Mesenchymal stem cell (in vitro differentiated cells and primary cell): Measurements from ENCODE around the gene LTBR.

Experiments
- DNase-seq: peaks from one replicate; pipeline ENCODE4 v3.0.0-alpha.2; 2013
- H2AFZ ChIP-seq: one replicate; pipeline ENCODE4 v1.6.1; 2013; ENCODE audit warnings: low read depth, mild to moderate bottlenecking, control low read depth, inconsistent platforms, low read length, moderate library complexity
- H2AK5ac ChIP-seq: 2 replicates; pipeline ENCODE4 v1.6.1; 2013; ENCODE audit warnings: low read length, moderate library complexity, mild to moderate bottlenecking, inconsistent platforms; ENCODE audit not compliant: severe bottlenecking
- H2BK120ac ChIP-seq: one replicate; pipeline ENCODE4 v1.6.1; 2013; ENCODE audit warnings: low read depth, mild to moderate bottlenecking, inconsistent platforms, low read length, moderate library complexity
- H2BK12ac ChIP-seq, 2 experiments: one replicate each; pipeline ENCODE4 v1.6.1; 2013; ENCODE audit warnings: inconsistent platforms in 2 of 2, low read length in 2 of 2, mild to moderate bottlenecking in 2 of 2, moderate library complexity in 2 of 2, control low read depth in 1 of 2
- H2BK15ac ChIP-seq: one replicate; pipeline ENCODE4 v1.6.1; 2013; ENCODE audit warnings: mild to moderate bottlenecking, low read depth, inconsistent platforms; ENCODE audit not compliant: poor library complexity, severe bottlenecking
- H2BK5ac ChIP-seq: 2 replicates; pipeline ENCODE4 v1.6.1; 2013; ENCODE audit warnings: low read depth, mild to moderate bottlenecking, low read length, control low read depth, inconsistent platforms; ENCODE audit not compliant: poor library complexity, severe bottlenecking
- H3K14ac ChIP-seq, 2 experiments: one replicate each; pipeline ENCODE4 v1.6.1; 2013; ENCODE audit warnings: inconsistent platforms in 2 of 2, low read length in 2 of 2, control low read depth in 1 of 2, mild to moderate bottlenecking in 1 of 2, moderate library complexity in 1 of 2
- H3K18ac ChIP-seq, 2 experiments: one replicate each; pipeline ENCODE4 v1.6.1; 2013; ENCODE audit warnings: inconsistent platforms in 2 of 2, low read length in 2 of 2, control low read depth in 1 of 2, low read depth in 1 of 2, mild to moderate bottlenecking in 1 of 2
- H3K23ac ChIP-seq, 2 experiments: one replicate each; pipeline ENCODE4 v1.6.1; 2013; ENCODE audit warnings: inconsistent platforms in 2 of 2, low read length in 2 of 2, mild to moderate bottlenecking in 2 of 2, moderate library complexity in 2 of 2, control low read depth in 1 of 2
- H3K27ac ChIP-seq: 2 replicates; pipeline ENCODE4 v1.5.1; 2013; ENCODE audit warnings: mild to moderate bottlenecking, moderate library complexity, low read length, control low read depth, inconsistent platforms; ENCODE audit not compliant: poor library complexity, severe bottlenecking
- H3K27me3 ChIP-seq, 2 experiments: 2 replicates each; pipeline versions ENCODE4 v1.6.1 to v1.7.0; 2013; ENCODE audit warnings: low read length in 2 of 2, mild to moderate bottlenecking in 2 of 2, moderate library complexity in 2 of 2, control low read depth in 1 of 2, inconsistent platforms in 1 of 2; ENCODE audit not compliant: control insufficient read depth in 1 of 2, insufficient read depth in 1 of 2
- H3K36me3 ChIP-seq, 2 experiments: 2 replicates each; pipeline versions ENCODE4 v1.6.1 to v1.7.0; 2013; ENCODE audit warnings: low read length in 2 of 2, control low read depth in 1 of 2, inconsistent platforms in 1 of 2, low read depth in 1 of 2, mild to moderate bottlenecking in 1 of 2; ENCODE audit not compliant: insufficient read depth in 2 of 2, control insufficient read depth in 1 of 2
- H3K4ac ChIP-seq, 2 experiments: one replicate each; pipeline ENCODE4 v1.6.1; 2013; ENCODE audit warnings: inconsistent platforms in 2 of 2, low read length in 2 of 2, mild to moderate bottlenecking in 2 of 2, moderate library complexity in 2 of 2, control low read depth in 1 of 2, low read depth in 1 of 2
- H3K4me1 ChIP-seq: 2 replicates; pipeline ENCODE4 v1.6.1; 2013; ENCODE audit warnings: low read depth, low read length, control low read depth; ENCODE audit not compliant: control insufficient read depth, insufficient read depth
- H3K4me2 ChIP-seq: 2 replicates; pipeline ENCODE4 v1.6.1; 2013; ENCODE audit warnings: low read length, mild to moderate bottlenecking, inconsistent platforms; ENCODE audit not compliant: poor library complexity, severe bottlenecking
- H3K4me3 ChIP-seq, 2 experiments: 2 replicates each; pipeline versions ENCODE4 v1.5.1 to v1.7.0; 2013; ENCODE audit warnings: low read length in 2 of 2, mild to moderate bottlenecking in 2 of 2, control low read depth in 1 of 2, low read depth in 1 of 2; ENCODE audit not compliant: insufficient read depth in 1 of 2
- H3K79me1 ChIP-seq: replicated peaks from 2 replicates; pipeline ENCODE4 v1.6.1; 2013; ENCODE audit warnings: mild to moderate bottlenecking, control low read depth, low read length, inconsistent platforms; ENCODE audit not compliant: poor library complexity, severe bottlenecking
- H3K9ac ChIP-seq: 2 replicates; pipeline ENCODE4 v1.7.0; 2013; ENCODE audit warnings: mild to moderate bottlenecking, low read length, moderate library complexity
- H3K9me3 ChIP-seq: 2 replicates; pipeline ENCODE4 v1.7.0; 2013; ENCODE audit warnings: mild to moderate bottlenecking, low read length; ENCODE audit not compliant: control insufficient read depth
- H4K8ac ChIP-seq: one replicate; pipeline ENCODE4 v1.6.1; 2013; ENCODE audit warnings: inconsistent platforms, mild to moderate bottlenecking, low read length, moderate library complexity
- H4K91ac ChIP-seq: one replicate; pipeline ENCODE4 v1.6.1; 2013; ENCODE audit warnings: mild to moderate bottlenecking, low read length, inconsistent platforms
- WGBS: methylation state at CpG from one replicate; pipeline ENCODE4 v1.1.7; 2013; ENCODE audit warnings: mixed read lengths; 5-methylcytosine and 5-hydroxymethylcytosine counted together

Gene LTBR

GRCh38 chr12:6404390-6404789 lies 20.4 kb downstream of the LTBR start:
- Histone ChIP-seq H2BK15ac (no peak overlapping the region), H2BK12ac (no peak overlapping the region), H2AK5ac (no peak overlapping the region), H3K9ac (no peak overlapping the region), H3K4me1 (no peaks in the 10 kb centered on the region), H3K23ac (no peak overlapping the region), H3K36me3 (peaks cover 0 to 34% of the 10 kb centered on the region in 2 experiments), H2BK120ac (no peak overlapping the region), H3K4me2 (no peak overlapping the region), H2AFZ (no peak overlapping the region), H3K9me3 (peaks cover 5% of the 10 kb centered on the region), H4K8ac (no peak overlapping the region), H3K4me3 (no peak overlapping the region), H3K14ac (no peak overlapping the region), H3K79me1 (no peaks in the 10 kb centered on the region), H3K4ac (no peak overlapping the region), H3K18ac (no peak overlapping the region), H3K27me3 (no peaks in the 10 kb centered on the region), H2BK5ac (no peak overlapping the region), H4K91ac (no peak overlapping the region), H3K27ac (no peak overlapping the region)
- 100% methylated on average over 4 of the region's 5 CpGs for whole genome bisulfite sequencing
- no peak for DNase-seq

GRCh38 chr12:6405963-6406362 lies 22.0 kb downstream of the LTBR start:
- H3K4me3 ChIP-seq = no peak overlapping the region
- no peak overlapping the region for H3K23ac ChIP-seq
- H2AFZ ChIP-seq = no peak overlapping the region
- no peaks in the 10 kb centered on the region for H3K4me1 ChIP-seq
- DNase-seq = no peak
- H3K18ac ChIP-seq = no peak overlapping the region
- no peak overlapping the region for H3K27ac ChIP-seq
- H2BK15ac ChIP-seq = no peak overlapping the region
- 91% methylated on average over 6 of the region's 6 CpGs for WGBS
- H3K9ac ChIP-seq = no peak overlapping the region
- no peak overlapping the region for H3K4me2 ChIP-seq
- no peak overlapping the region for H4K91ac ChIP-seq
- H2BK12ac ChIP-seq = no peak overlapping the region
- H4K8ac ChIP-seq = no peak overlapping the region
- no peak overlapping the region for H3K14ac ChIP-seq
- no peak overlapping the region for H3K4ac ChIP-seq
- peaks cover 0 to 23% of the 10 kb centered on the region in 2 experiments for H3K36me3 ChIP-seq
- H3K27me3 ChIP-seq = no peaks in the 10 kb centered on the region
- H2BK5ac ChIP-seq = no peak overlapping the region
- no peaks in the 10 kb centered on the region for H3K79me1 ChIP-seq
- no peak overlapping the region for H2BK120ac ChIP-seq
- H2AK5ac ChIP-seq = no peak overlapping the region
- H3K9me3 ChIP-seq = peaks cover 6% of the 10 kb centered on the region

GRCh38 chr12:6407236-6407954 lies 23.4 kb downstream of the LTBR start:
- Histone ChIP-seq H2BK120ac (no peak overlapping the region), H2BK15ac (no peak overlapping the region), H2BK5ac (no peak overlapping the region), H3K4me1 (no peaks in the 10 kb centered on the region), H3K4ac (no peak overlapping the region), H3K36me3 (peaks cover 0 to 19% of the 10 kb centered on the region in 2 experiments), H3K9ac (no peak overlapping the region), H3K4me2 (no peak overlapping the region), H2AK5ac (no peak overlapping the region), H3K9me3 (peaks cover 6% of the 10 kb centered on the region), H2BK12ac (no peak overlapping the region), H4K8ac (no peak overlapping the region), H4K91ac (no peak overlapping the region), H3K14ac (no peak overlapping the region), H3K23ac (no peak overlapping the region), H3K27ac (no peak overlapping the region), H3K18ac (no peak overlapping the region), H3K4me3 (no peak overlapping the region), H3K79me1 (no peaks in the 10 kb centered on the region), H3K27me3 (no peaks in the 10 kb centered on the region), H2AFZ (no peak overlapping the region)
- DNase-seq = no peak
- WGBS = 86% methylated on average over 7 of the region's 10 CpGs

GRCh38 chr12:6416596-6416995 lies 32.6 kb downstream of the LTBR start:
- no peak overlapping the region for H3K23ac ChIP-seq
- no peaks in the 10 kb centered on the region for H3K79me1 ChIP-seq
- no peak overlapping the region for H3K9ac ChIP-seq
- H3K4me2 ChIP-seq = no peak overlapping the region
- H3K18ac ChIP-seq = no peak overlapping the region
- H2BK12ac ChIP-seq = no peak overlapping the region
- no peaks in the 10 kb centered on the region for H3K27me3 ChIP-seq
- H4K91ac ChIP-seq = no peak overlapping the region
- H2AK5ac ChIP-seq = no peak overlapping the region
- H3K27ac ChIP-seq = no peak overlapping the region
- no peak overlapping the region for H4K8ac ChIP-seq
- H3K4ac ChIP-seq = no peak overlapping the region
- no peak overlapping the region for H2BK15ac ChIP-seq
- H2BK5ac ChIP-seq = no peak overlapping the region
- peaks cover 0 to 16% of the 10 kb centered on the region in 2 experiments for H3K36me3 ChIP-seq
- no peak overlapping the region for H3K4me3 ChIP-seq
- H3K14ac ChIP-seq = no peak overlapping the region
- 94% methylated on average over 3 of the region's 3 CpGs for WGBS
- no peak overlapping the region for H2AFZ ChIP-seq
- H2BK120ac ChIP-seq = no peak overlapping the region
- peaks cover 1% of the 10 kb centered on the region for H3K4me1 ChIP-seq
- no peak for DNase-seq
- peaks cover 5% of the 10 kb centered on the region for H3K9me3 ChIP-seq
